ENCODE data around the gene IRF6.

IRF6 gene

GRCh38 chr1:209805875-209806760 is at the start of gene IRF6:
Gene IRF6, minus strand, starts transcription at chr1:209806142. Its CDS starts 4,729 bp downstream, at chr1:209801413.
- peak; percentile 92 for DNase-seq (ENCODE audit: low spot score)

DNA sequence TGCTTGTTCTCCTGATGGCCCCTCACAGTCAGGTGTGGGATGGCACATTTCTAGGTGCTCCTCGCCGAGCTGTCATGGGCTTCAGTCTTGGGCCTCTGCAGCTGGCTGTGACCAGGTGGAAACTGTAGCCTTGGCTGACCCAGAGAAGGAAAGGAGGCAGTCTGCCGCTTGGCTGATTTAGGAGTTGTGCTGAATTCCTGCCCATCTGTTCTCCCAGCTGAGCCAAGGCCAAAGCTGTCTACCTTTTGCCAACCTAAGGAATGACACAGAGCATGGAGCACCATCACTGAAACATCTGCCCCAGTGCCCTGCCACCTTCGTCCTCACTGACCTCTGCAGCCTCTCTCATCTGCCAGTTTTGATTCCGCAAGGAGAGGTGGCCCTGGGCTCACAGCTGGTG is 49.7 kb upstream of the IRF6 start:
- DNase-seq (ENCODE audit: low spot score): no peak

DNA sequence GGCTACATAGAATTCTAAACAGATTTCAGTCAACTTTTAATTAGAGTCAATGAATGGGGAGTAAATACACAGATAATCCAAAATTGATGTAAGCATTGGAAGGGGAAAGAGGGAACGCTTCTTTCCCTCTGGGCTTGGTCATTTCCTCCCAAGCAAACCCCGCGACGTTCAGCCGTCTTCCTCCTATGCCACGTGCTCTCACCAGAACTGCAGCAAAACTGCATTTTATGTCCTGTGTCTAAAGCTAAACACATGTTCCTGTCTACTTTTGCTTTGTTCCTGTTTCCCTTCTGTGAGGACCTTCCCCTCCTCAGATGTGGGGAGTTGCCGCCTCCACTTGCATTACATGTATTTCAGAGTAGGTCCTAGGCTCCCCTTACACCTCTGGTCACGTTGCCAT is 49.1 kb upstream of the IRF6 start:
- no peak for DNase-seq (ENCODE audit: low spot score)

DNA sequence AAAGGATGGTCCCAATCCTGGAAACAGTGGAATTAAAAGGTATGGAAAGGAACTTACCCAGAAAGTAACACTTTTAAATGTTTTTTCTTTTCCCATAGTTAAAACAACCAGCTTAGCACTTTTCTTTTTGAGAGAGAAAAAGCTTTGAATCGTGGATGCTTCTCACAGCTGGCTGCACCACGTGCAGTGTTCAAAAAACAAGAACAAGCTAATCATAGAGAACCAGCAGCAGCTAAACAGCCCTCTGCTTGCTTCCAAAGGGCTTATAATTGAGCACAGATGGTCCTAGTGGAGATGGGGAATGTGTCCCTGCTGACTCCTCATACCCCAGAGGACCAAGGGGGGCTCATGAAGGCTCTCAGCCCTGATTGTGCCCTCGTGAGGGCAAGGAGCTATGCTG is 48.3 kb upstream of the IRF6 start:
- no peak for DNase-seq (ENCODE audit: low spot score)

- DNase-seq (ENCODE audit: low spot score): no peak
These were observed 47.7 kb upstream of the IRF6 start for GRCh38 chr1:209853676-209854075.

GRCh38 chr1:209850342-209850979 is 44.5 kb upstream of the IRF6 start:
- DNase-seq (ENCODE audit: low spot score): peak; percentile 28

DNA sequence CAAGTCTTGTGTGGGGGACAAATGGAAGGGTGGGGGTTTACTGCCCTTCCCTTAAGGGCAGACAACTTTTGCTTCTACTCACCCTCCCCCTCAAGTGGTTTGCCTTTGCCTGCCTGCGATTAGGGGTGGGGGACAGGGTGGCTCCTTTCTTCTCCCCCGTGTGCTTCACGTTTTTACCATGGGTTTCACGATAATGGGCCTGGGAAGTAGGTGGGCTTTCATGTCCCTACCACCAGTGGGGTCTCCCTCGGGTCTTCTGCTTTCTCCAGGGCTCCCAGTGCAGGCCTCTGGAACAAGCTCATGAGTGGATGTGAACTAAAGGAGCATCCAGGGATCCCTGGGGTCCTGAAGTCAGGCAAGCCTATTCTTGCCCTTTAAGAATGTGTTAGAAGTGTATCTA is 43.4 kb upstream of the IRF6 start:
- no peak for DNase-seq (ENCODE audit: low spot score)

- DNase-seq (ENCODE audit: low spot score): no peak
These were observed 39.4 kb upstream of the IRF6 start for GRCh38 chr1:209845408-209845725.

DNA sequence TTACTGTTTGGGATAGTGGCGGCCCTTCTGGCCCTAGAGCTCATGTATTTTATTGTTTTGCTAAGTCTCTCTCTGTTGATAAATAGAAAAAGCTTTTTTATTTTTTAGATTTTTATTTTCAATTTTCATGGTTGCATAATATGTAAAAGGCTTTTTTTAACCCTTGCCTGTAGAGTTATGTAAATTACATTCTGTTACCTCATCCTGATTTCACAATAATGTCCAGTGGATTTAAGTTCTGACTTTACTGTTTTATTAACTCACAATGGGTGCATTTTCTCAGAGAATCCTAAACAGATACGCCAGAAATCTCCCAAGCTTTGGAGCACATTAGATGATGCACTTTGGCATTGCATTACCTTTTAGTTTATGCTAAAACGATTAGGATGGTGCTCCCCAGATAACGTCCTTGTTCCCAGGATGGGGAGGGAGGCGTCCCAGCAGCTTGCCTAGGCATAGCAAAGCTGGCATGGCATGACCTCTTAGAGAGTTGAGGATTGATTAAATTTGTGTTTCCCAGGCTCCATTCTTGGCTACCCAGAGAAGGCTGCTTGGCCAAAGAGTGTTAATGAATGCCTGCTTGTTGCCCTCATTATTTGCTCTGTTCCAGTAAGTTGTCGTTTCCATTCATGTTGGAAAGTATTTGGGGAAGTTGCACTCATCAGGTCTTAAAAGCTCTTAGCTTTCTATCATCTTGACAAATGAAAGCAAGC is 38.9 kb upstream of the IRF6 start:
- no peak for DNase-seq (ENCODE audit: low spot score)

DNA sequence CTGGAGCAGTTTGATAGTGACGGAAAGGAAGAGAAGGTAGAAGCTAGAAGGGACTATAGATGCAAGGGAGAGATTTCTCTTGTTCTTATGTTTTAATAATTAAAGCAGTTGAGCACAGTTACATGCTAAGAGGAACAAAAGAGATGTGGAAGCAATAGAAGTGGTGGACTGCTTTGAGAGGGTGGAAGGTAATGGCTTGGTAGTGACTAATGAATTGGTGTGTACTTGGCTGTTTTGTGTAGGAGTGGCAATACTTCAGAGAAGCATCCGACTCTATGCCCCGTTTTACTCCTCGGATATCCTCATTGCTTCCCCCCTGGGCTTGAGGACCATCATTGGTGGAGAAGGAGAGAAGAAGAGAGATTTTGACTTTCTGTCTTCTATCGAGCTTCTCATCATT is 34.7 kb upstream of the IRF6 start:
- DNase-seq (ENCODE audit: low spot score): no peak

- DNase-seq (ENCODE audit: low spot score): no peak
These were observed 34.1 kb upstream of the IRF6 start for GRCh38 chr1:209839875-209840546.

DNA sequence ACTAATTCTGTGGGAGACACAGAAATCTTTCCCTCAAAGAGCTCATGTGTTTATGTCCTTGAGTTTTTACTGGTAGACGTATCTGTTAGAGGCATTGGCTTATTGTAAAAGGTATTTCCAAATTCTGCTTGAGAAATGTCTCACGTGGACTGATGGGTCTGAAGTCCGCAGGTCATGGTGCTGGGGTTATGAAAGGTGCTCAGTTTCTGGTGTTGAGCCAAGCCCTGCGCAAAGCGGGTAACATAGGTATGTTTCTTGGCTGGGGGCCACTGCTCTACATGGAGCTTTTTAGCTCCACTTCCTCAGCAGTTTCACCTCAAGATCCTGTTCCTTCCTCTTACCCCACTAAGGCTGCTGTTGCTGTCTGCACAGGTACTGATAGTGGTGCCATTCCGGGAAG is 32.6 kb upstream of the IRF6 start:
- DNase-seq (ENCODE audit: low spot score): no peak

- DNase-seq (ENCODE audit: low spot score): no peak
These were observed 31.7 kb upstream of the IRF6 start for GRCh38 chr1:209837671-209838070.

- DNase-seq (ENCODE audit: low spot score): no peak
These were observed 29.9 kb upstream of the IRF6 start for GRCh38 chr1:209835782-209836298.

- DNase-seq (ENCODE audit: low spot score): no peak
These were observed 25.7 kb upstream of the IRF6 start for GRCh38 chr1:209831615-209832014.

DNA sequence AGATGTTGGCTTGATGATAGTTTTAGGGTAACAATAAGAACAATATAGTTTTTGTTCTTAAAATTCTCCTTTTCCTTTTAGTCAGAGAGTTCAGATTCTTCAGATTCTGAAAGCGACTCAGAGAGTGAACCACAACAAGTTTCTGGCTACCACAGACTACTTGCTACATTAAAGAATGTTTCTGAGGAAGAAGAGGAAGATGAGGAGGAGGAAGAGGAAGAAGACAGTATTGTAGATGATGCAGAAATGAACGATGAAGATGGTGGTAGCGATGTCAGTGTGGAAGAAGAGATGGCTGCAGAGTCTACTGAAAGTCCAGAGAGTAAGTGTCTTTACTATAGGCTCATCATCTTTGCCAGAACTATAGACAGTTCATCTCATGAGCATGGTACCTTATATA is 24.8 kb upstream of the IRF6 start:
- DNase-seq (ENCODE audit: low spot score): no peak

GRCh38 chr1:209829716-209830115 is 23.8 kb upstream of the IRF6 start:
- no peak for DNase-seq (ENCODE audit: low spot score)

DNA sequence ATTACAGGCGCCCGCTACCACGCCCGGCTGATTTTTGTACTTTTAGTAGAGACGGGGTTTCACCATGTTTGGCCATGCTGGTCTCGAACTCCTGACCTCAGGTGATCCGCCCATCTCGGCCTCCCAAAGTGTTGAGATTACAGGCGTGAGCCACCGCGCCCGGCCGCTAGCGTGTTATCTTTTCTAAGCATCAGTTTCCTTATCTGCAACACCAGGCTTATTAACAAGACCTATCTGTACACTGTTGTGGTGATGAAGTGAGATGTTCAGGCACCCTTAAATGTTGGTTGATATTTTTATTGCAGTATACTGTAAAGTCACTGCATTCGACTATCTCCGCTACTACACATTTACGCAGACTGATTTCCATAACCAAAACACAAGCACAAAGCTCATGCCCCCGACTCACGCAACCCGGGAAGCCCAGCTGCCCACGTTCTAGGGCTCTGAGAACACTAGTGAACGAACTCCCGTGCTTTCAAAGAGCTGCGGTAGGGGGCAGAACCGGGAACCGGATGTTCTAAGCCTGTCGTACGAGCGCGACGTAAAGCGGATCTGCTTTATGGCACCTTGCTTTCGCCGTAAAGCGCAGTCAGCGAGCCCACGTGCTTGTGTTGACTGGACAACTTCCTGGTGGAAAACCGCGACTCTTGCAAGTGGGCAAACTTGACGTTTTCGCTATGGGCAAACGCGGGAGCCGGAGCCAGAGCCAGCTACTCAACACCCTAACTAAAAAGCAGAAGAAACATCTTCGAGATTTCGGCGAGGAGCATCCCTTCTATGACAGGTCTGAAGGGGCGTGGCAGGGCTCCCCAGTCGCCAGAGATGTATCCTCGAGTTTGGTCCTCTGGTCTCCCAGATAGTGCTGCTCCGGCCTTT is 21.7 kb upstream of the IRF6 start, which contains the start of gene UTP25:
Gene UTP25, plus strand, starts transcription at position 589 of the 879 bp plus-strand sequence. Its CDS starts 92 bp downstream, at position 681.
- DNase-seq (ENCODE audit: low spot score): peak; percentile 93

DNA sequence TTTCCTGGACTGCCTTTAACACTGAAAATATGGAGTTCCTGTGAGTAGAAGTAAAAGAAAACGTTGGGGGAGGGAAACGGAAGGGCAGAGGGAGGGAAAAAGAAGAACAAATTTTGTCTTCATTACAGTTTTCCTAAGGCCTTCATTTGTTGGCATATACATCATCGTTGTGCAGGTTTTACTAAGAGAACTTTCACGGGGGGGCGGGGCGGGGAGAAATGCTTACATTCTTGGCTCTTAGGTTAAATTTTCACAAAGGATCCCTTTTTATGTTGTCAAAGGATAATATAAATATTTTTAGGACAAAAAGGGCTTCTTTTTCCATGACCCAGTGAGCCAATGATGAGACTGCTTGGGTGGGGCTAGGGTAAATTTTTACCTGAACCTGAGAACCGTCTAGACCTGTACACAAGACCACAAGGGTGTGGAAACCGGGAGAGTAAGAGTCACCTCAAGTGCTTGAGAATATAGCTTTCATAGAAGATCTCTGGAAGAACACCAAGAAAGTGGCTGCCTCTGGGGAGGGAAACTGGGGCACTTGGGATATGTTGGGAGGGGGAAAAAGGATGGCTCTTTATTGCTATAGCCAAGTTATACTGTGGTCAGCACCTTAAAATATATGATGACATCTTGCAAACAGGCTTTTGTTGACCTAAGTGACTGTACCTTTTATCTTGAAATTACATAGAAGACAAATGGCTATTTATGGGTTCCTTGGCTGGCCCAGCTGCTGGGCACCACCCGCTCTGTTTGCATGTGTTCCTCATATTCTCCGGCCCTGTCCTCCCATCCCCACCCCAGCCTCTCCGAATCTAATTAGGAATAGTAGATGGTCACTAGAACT is 19.9 kb upstream of the IRF6 start:
- DNase-seq (ENCODE audit: low spot score): no peak
